Suppressor macrophage (primary cell): ENCODE results near the gene BTBD1.
"Not testable (repeated sequence)": the region's sequence is repeated elsewhere in the genome, so short reads cannot be mapped to it uniquely, and the experiment has no call there.

Source experiments
- DNase-seq, 4 experiments: peaks; one replicate each; pipeline ENCODE4 v3.0.0-alpha.2; 2020 to 2022

The BTBD1 gene

DNA sequence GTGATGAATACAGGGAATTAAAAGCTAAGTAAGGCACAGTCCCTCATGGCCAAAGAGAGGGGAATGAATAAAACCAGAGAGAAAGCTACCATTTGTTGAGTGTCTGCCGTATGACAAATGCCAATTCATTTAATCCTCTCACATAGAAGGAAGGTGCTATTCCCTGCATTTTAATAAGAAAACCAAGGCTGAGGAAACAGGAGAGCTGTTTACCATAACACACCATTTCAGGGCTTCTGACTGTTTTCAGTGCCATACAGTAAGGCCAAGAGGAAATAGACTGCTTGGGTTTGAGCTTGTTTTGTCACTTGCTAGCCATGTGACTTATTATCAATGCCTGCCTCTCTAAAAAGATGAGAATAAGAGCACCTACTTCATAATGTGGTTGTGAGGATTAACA is 10.1 kb downstream of the BTBD1 start:
- peak in 1 of 4 experiments; percentile 10 for DNase-seq

DNA sequence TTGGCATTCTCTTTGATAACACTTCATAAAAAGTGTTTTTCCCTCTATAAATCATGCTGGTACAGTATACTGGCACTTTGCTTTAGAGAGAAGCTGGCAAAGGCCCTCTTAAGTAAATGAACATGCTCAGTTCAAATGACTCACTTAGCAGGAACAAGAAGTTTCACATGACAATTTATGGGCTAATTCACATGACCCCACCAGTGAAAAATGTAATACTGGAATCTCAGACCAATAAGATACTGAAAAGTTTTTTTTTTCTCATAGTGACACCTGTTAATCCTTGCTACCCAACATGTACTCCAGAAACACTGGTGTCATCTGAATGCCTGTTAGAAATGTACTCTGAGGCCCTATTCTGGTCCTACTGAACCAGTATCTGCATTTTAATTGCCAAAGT is 13.9 kb downstream of the BTBD1 start:
- DNase-seq, result peak; percentile 32 to 87 (median 61)

DNA sequence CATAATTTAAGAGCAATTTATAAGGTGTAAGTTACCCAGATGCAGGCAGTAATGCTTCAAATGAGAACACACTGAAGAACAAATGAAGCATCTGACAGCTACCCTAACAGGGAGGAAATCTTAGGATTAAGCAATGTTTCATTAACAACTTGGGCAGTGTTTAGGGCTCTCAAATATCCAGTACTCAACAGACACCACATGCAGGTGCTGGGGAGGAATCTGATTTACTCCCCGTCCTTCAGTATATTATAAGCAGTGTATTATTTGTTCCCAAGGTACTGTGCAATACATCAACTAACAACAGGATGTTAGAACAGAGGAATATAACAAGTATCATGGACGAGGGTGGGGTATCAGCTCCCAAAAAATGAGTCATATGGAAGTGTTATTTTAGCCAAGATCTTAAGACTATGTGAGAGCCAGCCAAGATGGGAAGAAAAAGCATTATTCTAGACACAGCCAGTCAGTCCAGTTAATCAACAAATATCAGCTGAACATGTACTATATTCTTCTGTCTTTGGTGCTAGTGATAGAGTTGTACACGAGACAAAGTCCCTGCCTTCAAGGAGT is 20.4 kb downstream of the BTBD1 start:
- DNase-seq, result no peak

DNA sequence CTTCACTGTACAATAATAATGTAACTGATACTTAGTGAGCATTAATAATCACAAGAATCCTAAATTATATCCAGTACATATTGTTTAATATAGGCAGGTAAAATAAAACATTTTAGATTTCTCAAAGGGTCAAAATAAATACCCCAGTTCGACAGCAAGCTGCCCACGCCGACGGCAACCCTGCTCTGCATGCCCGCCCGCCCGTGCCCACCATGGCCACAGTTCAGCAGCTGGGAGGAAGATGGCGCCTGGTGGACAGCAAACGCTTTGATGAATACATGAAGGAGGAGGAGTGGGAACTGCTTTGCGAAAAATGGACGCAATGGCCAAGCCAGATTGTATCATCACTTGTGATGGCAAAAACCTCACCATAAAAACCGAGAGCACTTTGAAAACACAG is 22.9 kb downstream of the BTBD1 start:
- DNase-seq, result no peak

DNA sequence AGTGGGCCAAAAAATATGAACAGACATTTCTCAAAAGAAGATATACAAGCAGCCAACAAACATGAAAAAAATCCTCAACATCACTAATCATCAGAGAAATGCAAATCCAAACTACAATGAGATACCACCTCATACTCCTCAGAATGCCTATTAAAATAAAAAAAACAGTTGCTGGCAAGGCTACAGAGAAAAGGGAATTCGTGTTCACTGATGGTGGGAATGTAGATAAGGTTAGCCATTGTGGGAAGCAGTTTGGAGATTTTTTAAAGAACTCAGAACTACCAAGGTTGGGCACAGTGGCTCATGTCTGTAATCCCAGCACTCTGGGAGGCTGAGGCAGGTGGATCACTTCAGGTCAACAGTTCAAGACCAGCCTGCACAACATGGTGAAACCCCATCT is 27.8 kb downstream of the BTBD1 start:
- no peak for DNase-seq

DNA sequence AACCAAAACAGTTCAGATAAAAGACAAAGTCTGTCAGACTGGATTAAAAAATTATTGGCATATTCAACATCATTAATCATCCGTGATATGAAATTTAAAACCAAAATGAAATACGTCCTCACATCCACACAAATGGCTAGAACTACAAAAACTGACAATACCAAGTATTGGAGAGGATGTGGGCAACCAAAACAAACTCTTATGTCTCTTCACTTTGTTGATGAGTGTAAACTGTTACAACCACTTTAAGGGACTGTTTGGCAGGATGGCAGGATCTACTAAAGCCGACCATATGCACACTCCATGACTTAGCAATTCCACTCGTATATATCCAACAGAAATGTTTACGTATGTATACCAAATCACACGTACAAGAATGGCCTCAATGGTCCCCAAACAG is 30.8 kb downstream of the BTBD1 start:
- no peak for DNase-seq

DNA sequence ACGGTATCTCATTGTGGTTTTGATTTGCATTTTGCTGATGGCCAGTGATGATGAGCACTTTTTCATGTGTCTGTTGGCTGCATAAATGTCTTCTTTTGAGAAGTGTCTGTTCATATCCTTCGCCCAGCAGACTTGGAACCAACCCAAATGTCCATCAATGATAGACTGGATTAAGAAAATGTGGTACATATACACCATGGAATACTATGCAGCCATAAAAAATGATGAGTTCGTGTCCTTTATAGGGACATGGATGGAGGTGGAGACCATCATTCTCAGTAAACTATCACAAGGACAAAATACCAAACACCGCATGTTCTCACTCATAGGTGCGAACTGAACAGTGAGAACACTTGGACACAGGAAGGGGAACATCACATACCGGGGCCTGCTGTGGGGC is 35.8 kb downstream of the BTBD1 start:
- DNase-seq, result not testable (repeated sequence)

DNA sequence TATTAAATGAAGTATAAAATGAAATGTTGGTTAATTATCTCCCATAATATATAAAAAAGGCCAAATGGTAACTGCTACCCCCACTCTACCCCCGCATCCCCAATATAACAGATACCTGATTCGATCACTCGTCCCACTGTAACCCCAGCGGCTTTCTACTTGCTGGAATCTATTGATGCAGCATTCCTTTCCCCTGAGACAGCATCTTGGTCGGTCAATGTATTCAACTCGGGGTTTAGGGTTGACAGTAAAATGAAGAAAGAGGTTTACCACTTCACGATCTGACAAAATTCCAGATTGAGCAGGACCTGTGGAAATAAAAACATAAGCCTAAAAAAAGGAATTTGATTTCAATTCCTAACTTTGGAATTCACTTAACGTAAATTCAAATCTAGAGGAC is 37.0 kb downstream of the BTBD1 start:
- DNase-seq, result no peak

DNA sequence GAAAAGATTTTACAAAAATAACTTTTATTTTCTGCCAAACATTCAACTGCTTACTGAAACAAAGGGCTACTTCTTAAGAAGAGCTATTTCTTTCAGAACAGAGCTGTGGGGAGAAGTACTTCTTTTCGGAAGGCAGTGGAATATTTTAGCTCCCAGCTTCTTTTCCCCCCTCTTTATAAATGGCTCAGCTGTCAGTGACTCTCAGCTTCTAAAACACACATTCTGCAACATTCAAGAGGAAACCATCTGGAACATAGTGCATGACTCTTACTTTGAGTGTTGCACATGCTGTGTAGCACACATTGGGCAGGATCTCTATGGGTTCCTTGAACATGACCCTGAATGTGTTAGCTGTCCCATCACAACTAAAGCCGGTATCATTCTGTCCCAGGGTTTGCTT is 48.6 kb downstream of the BTBD1 start:
- peak; percentile 29 to 60 (median 39) for DNase-seq

DNA sequence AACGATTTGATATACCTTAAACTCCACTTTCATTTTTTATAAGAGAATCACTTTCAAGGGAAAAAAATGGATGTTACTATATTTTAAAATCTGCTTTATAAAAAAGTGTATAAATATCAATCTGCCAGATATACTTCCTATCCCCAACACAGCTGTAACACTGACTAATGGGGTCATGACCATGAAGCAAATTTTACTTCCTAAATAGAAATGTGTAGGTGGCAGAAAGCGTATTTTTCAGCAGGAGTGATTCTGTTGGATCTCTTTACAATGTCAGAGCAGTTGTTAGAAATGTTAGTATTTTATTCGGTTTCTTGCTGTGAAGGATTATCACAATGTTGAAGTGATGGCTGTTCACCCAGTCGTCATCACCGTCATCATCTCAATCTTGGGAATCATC is 50.1 kb downstream of the BTBD1 start:
- peak; percentile 35 to 82 (median 62) for DNase-seq

DNA sequence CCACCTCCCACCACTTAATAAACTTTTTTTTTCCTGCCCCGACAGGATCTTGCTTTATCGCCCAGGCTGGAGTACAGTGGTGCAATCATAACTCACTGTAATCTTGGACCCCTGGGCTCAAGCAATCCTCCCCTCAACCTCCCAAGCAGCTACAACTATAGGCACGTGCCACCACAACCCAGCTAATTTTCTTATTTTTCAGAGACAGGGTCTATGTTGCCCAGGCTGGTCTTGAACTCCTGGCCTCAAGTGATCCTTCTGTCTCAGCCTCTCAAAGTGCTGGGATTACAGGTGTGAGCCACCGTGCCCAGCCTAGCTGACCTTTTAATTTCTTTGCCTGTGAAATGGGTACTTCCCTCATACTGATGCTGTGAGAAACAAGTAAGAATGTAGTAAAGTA is 51.7 kb downstream of the BTBD1 start:
- no peak for DNase-seq

DNA sequence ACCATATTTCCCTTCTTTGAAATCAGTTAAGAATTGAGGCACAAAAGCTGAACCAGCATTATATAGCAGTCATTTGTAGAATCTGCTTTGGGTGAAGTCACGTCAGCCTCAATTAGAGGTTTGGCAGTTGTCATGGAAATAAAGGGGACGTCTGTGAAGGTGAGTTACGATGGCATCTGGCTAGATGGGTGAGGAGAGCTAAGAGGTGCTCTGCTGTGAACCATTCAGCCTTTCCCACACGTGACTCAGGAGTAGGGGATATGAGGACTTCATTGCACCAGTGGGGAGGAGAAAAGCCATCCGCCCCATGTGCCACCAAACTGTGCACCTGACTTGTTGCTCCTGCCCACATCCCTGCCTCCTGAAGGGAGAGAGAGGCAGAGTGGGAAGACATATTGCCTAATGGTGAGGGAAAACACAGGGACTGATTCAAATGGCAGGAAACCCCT is 52.8 kb downstream of the BTBD1 start:
- DNase-seq, result peak in 1 of 4 experiments; percentile 7

DNA sequence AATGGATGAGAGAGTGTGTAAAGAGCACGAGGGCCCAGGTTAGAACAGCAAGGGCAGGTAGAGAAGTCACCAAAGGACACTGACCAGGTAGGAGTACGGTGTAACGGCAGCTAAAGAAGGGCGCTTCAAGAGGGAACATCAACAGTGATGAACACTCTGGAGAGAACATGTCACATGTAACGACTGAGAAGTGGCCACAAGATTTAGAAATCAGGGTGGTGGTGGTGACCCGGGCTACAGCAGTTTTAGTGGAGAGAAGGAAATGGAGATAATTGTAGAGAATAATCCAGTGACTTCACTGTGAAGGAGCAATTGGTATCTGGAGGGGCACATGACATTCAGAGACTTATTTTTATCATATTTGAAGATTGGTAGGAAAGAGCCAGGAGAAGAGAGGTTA is 54.4 kb downstream of the BTBD1 start:
- peak in 3 of 4 experiments; percentile 40 to 45 (median 43) for DNase-seq

DNA sequence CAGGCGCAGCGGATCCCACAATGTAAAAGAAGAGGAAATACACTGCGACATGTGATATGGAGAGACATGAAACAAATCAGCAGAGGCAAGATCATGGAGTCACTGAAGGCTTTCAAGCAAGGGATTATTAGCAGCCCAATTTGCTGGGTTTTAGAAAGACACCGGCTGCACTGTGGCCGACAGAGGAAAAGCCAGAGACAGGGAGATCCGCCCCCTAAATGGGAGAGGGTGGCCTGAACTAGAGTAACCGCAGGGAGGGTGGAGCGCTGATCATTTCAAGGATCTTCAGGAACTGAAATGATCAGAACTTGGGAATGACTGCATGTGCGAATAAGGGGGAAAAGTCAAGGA is 55.0 kb downstream of the BTBD1 start:
- no peak for DNase-seq

DNA sequence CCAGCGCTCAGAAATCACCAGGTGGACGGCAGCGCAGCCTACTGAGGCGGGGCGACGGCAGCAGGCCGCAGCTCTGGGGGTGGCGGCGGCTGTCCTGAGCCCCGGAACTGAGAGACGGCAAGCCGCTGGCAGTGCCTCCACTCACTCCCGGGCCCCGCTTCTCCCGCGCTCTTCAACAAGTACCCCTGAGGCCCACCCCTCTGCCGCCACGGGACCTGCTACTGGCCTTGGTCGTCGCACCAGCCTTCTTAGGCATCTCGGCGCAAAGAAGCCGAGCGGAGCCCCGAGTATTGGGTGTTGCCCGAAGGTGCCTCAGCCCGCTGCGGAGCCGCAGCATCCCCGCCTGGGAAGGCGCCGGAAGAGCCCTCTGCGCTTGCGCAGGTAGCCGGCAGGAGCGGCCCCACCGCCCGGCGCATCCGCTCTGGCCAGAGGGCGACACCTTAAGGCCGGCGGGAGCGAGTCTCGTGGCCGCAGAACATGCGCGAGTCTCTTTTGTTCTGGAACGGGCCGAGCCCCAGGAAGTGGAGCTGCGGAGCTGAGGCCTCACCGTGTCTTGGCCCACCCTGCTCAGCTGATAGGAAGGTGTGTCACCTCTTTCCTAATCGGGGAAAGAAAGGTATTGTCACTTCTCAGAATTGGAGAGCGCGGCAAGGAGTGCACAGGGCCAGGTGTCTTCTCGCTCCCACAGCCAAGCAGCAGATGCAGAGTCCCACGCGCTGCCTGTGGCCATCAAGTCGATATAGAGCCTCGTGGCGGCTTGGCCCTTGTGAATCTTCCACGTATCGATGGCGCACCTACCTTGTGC is 55.6 kb downstream of the BTBD1 start, which contains the start of gene C15orf40:
Gene C15orf40, minus strand, starts transcription at position 369 of the 805 bp plus-strand sequence. Its CDS starts 32 bp downstream, at position 337.
- peak; percentile 93 to 98 (median 96) for DNase-seq

DNA sequence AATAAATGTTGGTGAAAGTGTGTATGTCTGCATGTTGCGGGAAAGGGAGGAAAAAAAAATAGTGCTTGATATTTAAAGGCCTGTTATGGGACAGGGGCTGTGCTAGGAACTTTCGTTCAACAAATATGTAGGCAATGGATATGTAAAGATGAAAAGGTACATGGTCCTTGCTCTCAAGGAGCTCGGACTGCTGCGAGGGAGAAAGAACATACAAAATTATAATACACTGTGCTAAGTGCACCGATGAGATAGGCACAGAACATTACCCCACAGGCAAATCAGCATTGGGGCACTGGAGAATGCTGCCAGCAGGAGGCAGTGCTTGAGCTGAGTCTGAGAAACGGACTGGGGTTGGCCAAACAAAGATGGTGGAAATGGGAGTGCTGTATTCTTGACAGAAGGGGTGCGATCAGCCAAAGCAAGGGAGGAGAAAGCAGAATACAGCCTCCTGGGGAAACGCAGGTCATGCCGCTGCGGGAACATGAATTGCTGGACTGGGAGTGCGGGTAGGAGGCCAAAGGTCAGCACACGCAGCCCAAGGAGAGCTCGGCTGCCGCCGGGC is 56.3 kb downstream of the BTBD1 start:
- DNase-seq, result peak; percentile 85 to 90 (median 88)

DNA sequence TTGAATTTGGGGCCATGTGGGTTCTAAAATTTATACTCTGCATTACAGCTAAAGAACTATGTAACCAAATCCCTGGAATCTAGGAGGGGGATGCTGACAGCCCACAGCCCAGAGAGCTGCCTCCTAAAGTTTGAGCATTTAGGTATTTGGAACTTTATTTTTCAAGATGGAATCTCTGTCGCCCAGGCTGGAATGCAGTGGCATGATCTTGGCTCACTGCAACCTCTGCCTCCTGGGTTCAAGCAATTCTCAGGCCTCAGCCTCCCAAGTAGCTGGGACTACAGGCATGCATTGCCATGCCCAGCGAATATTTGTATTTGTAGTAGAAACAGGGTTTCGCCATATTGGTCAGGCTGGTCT is 66.4 kb downstream of the BTBD1 start:
- DNase-seq, result not testable (repeated sequence)

DNA sequence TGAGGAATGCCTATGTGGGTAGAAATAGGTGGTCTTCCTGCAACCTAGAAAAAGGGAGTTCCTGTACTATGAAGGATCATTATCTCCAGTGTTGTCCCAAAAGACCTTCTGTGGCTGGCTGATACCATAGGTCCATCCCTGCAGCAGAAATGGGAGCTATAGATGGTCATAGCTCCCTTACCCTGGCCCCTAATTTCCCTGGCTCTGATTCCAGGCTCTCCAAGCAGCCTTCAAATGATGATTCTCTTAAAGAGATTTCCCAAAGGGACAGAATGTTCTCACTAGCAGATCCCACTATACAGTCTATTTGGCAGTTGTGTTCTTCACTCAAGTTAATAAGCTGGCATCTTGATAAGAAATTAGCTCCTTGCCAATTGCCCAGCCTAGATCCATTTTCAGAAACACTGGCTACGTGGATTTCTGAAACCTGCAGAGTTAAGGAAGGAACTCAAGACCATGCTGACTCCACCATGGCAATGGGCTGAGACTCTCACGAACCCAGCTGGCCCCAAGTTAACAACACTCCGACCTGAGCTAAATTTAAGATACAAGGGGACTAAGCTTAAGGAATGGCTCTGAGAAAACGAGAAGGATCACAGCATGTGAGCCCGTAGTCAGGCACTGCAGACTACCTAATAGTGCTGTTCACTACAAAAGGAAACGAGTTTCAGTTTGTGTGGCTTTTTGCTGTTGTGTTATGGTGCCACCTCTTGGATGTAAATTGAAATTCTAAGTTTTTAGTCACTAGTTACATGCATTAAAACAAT is 67.0 kb downstream of the BTBD1 start:
- peak; percentile 50 to 78 (median 72) for DNase-seq

DNA sequence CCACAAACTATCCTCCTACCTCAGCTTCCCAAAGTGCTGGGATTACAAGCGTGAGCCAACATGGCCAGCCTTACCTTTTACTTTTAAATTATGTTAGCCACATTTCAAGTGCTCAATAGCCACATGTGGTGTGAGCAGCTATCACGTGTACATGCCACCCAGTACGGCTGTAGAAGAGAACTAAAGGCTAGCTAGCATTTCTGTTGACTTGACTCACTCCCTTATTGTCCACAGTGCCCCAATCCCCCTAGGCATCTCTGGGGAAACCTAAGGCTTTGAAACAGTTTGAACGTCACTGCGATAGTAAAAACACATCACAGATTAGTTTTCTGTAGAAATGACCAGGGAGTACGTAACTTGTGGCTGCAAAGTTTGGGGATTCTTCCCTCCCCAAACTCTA is 67.6 kb downstream of the BTBD1 start:
- no peak for DNase-seq

DNA sequence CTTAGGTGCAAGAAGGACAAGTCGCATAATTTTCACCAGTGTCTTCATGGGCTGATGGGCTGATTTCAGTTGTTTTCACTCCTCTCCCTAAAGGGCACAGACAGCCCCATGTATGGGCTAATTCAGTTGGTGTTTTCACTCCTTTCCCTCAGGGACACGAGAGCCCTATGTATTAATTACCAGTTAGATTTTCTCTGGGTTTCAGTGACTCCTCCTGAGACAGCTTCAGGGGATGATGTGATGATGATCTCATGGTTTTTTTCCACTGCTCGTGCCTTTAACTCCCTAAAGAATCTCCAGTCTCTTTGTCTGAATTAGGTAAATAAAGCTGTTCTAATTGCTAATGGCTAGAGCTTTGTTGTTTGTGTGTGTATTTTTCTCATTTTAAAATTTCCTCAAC is 71.1 kb downstream of the BTBD1 start:
- DNase-seq, result no peak

DNA sequence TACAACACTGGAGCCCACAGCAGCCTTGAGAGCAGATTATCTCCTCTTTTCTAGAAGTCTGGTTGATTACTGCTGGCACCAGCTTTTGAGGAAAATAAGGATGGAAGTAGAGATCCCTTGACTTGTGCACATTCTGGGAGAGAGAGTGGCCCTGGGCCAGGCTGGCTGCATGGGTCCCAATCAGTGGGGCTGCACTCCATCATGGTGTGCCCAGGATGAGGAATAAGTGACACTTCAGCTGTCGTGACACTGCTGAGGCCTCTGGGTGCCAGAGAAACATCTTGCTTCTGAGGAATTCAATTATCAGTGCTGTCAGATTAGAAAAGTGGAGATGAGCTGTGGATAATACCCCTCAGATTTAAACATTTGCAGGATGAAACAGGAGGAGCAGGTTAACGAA is 72.0 kb downstream of the BTBD1 start:
- no peak for DNase-seq

DNA sequence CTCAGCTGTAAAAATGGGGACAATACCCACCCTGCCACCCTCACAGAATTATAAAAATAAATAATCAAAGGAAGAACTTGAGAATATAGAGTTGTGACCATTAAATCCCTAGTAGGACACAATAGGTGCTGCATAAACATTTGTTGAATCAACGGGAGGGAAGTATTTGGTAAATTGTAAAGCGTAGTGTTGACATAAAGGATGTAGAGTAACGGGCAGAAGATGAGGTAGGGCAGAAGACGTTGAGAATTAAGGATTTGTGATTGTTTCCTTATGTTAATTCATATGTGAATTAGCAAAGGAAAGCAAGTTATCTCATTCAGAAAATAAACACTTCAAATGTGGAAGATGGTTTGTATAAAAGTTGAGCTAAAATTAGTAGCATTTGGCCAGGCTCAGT is 73.9 kb downstream of the BTBD1 start:
- no peak for DNase-seq

DNA sequence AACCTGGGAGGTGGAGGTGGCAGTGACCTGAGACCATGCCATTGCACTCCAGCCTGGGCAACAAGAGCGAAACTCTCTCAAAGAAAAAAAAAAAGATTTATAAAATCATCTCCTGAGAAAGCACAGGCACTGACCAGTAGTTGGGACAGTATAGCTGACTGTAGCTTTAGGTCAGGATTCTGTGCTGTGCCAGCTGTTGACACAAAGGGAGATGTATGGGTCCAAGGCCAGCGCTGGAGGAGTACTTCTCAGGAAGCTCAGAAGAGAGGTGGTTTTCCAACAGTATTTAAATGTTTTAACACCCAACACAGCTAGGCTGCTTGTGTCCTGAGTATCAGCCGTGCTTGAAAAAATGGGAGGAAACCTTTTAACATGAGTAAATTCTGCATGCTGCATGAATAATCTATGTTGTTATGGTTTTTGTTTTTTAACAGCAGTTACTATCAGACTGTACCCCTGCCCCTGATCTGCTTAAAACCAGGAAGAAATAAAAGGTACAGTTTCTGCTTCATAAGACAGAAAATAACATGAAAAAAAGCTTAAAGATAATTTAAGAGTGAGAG is 74.5 kb downstream of the BTBD1 start:
- no peak for DNase-seq
